ENCODE measurements around the gene PLA2G3. TPM values are rescaled to one million over a fixed set of nuclear protein-coding genes. Genes with fewer than 3 reads are reported as not detected.

PLA2G3 gene
- total and polyA plus RNA-seq, 12 donors = 0.09 TPM; not detected in 11

DNA sequence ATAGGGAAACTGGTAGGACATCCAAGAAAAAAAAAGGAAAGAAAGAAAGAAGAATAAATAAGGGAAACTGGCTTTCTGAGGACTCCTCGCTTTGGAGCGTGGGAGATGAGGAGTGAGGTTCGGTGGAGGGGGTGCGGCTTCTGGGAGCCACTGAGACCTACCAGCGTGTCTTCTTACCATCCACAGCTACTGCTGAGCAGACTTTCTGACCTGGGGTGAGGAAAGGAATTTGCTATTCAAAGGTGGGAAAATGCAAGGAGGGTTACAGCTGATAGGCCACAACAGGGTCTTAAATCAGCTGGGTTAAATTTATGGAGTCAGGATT, 32.5 kb downstream of the PLA2G3 start:
- Histone ChIP-seq H3K27ac (peak overlapping the region in 3 of 5 donors; percentile 40 to 95 (median 69)), H3K27me3 (no peaks in the 10 kb centered on the region), H3K36me3 (replicated peaks in 1 of 2) (peaks cover 0 to 5% of the 10 kb centered on the region in 2 donors), H3K9me3 (replicated peaks in 1 of 3) (no peaks in the 10 kb centered on the region), H3K4me1 (replicated peaks in 1 of 2) (peaks cover 3 to 16% of the 10 kb centered on the region in 2 donors), H3K4me3 (peak overlapping the region in 1 of 4 donors; percentile 64)
- intact Hi-C loops (cut with DNase I) = loop anchor here in 1 of 2 donors (5.0 kb wide), 1 partner anchor 39 kb away; no protein-coding TSS in a partner anchor
- no peak for TF ChIP-seq POLR2A (IDR thresholded peaks at IDR 0.05)
- peak in 1 of 6 experiments; percentile 2 for TF ChIP-seq CTCF (IDR thresholded peaks at IDR 0.05)
- WGBS, 4 donors = 0 to 2% (median 0%) methylated on average over 5 of the region's 5 CpGs
- no peak for DNase-seq

- Histone ChIP-seq H3K4me3 (peak within 1 kb of the TSS in 3 of 4 donors; percentile 7 to 64 (median 29)), H3K36me3 (replicated peaks in 1 of 2) (peaks cover 0 to 5% of the 10 kb centered on the region in 2 donors), H3K4me1 (replicated peaks in 1 of 2) (peaks cover 3 to 19% of the 10 kb centered on the region in 2 donors), H3K27ac (peak within 1 kb of the TSS in 4 of 5 donors; percentile 70 to 95 (median 86)), H3K9me3 (replicated peaks in 1 of 3) (no peaks in the 10 kb centered on the region), H3K27me3 (no peaks in the 10 kb centered on the region)
- peak; percentile 94 to 98 (median 97) for DNase-seq
- intact Hi-C loops (cut with DNase I) = loop anchor here in 1 of 2 donors (5.0 kb wide), 1 partner anchor 40 kb away; no protein-coding TSS in a partner anchor
- TF ChIP-seq CTCF (IDR thresholded peaks at IDR 0.05) (peak; percentile 86 to 98 (median 94)), POLR2A (IDR thresholded peaks at IDR 0.05) (peak; percentile 70 to 85)
- 1 to 10% (median 7%) methylated on average over 15 to 66 of the region's 67 CpGs for WGBS, 4 donors
Measured at GRCh38 chr22:31107178-31107893, 33.0 kb downstream of the PLA2G3 start, which contains the start of gene SELENOM. Gene SELENOM (minus strand): TSS chr22:31107568. CDS start chr22:31107505, 63 bp downstream.

DNA sequence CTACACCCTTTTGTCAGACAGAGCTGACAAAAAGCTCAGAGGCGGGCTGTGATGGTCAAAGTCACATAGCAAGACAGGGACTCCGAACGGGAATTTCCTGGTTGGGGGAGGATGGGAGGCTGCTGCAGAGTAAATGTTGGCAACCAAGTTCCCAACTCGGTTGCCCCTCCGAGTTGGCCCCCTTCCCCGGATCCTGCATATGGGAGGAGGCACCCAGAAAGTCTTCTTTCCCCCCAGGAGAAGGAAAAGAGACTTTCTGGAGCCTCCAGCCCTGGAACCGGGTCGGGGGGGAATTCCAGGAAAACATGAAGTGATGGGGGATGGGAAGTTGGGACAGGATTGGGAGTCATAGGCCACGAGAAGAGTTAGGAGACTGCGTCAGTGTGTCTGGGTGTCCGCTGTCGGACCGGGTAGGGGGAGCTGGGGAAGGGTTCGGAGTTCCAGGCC, 33.6 kb downstream of the PLA2G3 start:
- peak in 4 of 7 donors; percentile 29 to 56 (median 42) for DNase-seq
- H3K4me1 ChIP-seq (replicated peaks in 1 of 2) = peaks cover 8 to 19% of the 10 kb centered on the region in 2 donors
- H3K27ac ChIP-seq = peak overlapping the region in 4 of 5 donors; percentile 70 to 95 (median 86)
- H3K27me3 ChIP-seq = no peaks in the 10 kb centered on the region
- no peaks in the 10 kb centered on the region for H3K9me3 ChIP-seq (replicated peaks in 1 of 3)
- intact Hi-C loops (cut with DNase I) = loop anchor here in 1 of 2 donors (5.0 kb wide), 1 partner anchor 41 kb away; no protein-coding TSS in a partner anchor
- 53 to 72% (median 65%) methylated on average over 13 to 14 of the region's 14 CpGs for WGBS, 4 donors
- peak overlapping the region in 3 of 4 donors; percentile 7 to 64 (median 29) for H3K4me3 ChIP-seq
- no peak for TF ChIP-seq POLR2A (IDR thresholded peaks at IDR 0.05)
- no peak for TF ChIP-seq CTCF (IDR thresholded peaks at IDR 0.05)
- peaks cover 0 to 5% of the 10 kb centered on the region in 2 donors for H3K36me3 ChIP-seq (replicated peaks in 1 of 2)

DNA sequence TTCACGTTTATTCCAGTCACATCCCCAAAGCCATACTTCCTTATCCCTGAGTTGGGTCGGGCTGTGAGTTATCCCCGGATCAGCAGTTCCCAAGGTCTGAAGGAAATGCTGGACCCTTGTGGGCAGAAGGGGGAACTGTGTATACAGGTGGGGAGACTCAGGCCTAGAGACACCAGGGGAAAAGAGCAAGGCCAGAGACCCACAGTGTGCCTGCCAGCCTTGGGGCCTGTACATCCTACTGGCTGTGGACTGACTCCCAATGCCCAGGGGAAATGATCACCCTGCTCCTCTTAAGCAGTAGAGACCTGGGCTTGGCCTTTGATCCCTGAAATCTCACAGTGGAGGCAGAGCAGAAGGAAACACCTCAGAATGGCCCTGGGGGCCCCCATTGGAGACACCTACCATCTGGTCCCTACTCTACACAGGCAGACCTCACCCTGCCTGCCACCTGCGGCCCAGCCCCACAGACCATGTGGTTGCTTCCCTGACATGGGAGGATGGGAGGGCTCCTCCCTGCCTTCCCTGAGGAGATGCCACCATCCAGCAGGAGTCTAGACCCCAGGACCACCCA, 34.2 kb downstream of the PLA2G3 start:
- H3K36me3 ChIP-seq (replicated peaks in 1 of 2) = peaks cover 0 to 8% of the 10 kb centered on the region in 2 donors
- H3K27ac ChIP-seq = peak overlapping the region in 4 of 5 donors; percentile 70 to 95 (median 86)
- 62 to 67% (median 65%) methylated on average over 2 to 4 of the region's 4 CpGs for WGBS, 4 donors
- H3K27me3 ChIP-seq = no peaks in the 10 kb centered on the region
- no peak for DNase-seq
- H3K4me3 ChIP-seq = peak overlapping the region in 1 of 4 donors; percentile 64
- intact Hi-C loops (cut with DNase I) = loop anchor here in 1 of 2 donors (5.0 kb wide), 1 partner anchor 41 kb away; no protein-coding TSS in a partner anchor
- no peak for TF ChIP-seq POLR2A (IDR thresholded peaks at IDR 0.05)
- TF ChIP-seq CTCF (IDR thresholded peaks at IDR 0.05) = no peak
- no peaks in the 10 kb centered on the region for H3K9me3 ChIP-seq (replicated peaks in 1 of 3)
- H3K4me1 ChIP-seq (replicated peaks in 1 of 2) = peaks cover 8 to 19% of the 10 kb centered on the region in 2 donors

All from adrenal gland (tissue), 12 donors.